IPS DF 6.9 (cell line): ENCODE data around the gene CAT.

Experiments
- DNase-seq: peaks from one replicate; pipeline ENCODE4 v3.0.0-alpha.2; 2013; ENCODE audit warnings: low read depth, low spot score
- H3K27ac ChIP-seq: one replicate; pipeline ENCODE4 v1.5.1; 2013; ENCODE audit warnings: low read length, control low read depth
- H3K27me3 ChIP-seq: 2 replicates; pipeline ENCODE4 v1.6.1; 2013; ENCODE audit warnings: mild to moderate bottlenecking, low read length; ENCODE audit not compliant: control insufficient read depth, insufficient read depth
- H3K36me3 ChIP-seq: 2 replicates; pipeline ENCODE4 v1.6.1; 2013; ENCODE audit warnings: low read length; ENCODE audit not compliant: control insufficient read depth, insufficient read depth
- H3K4me1 ChIP-seq: 2 replicates; pipeline ENCODE4 v1.6.1; 2013; ENCODE audit warnings: low read length; ENCODE audit not compliant: control insufficient read depth, insufficient read depth
- H3K4me3 ChIP-seq: 2 replicates; pipeline ENCODE4 v1.5.1; 2013; ENCODE audit warnings: mild to moderate bottlenecking, low read length
- H3K9me3 ChIP-seq: 2 replicates; pipeline ENCODE4 v1.6.1; 2013; ENCODE audit warnings: low read length, inconsistent platforms; ENCODE audit not compliant: control insufficient read depth, insufficient read depth
- WGBS: extraction: QIAGEN DNeasy Blood & Tissue Kit; methylation state at CpG from one replicate; pipeline ENCODE4 v1.1.7; 2013; ENCODE audit warnings: mixed read lengths, missing lambda C conversion rate; ENCODE audit not compliant: insufficient read length, insufficient coverage; 5-methylcytosine and 5-hydroxymethylcytosine counted together

The CAT gene

GRCh38 chr11:34509336-34509876, 70.7 kb downstream of the CAT start:
- Histone ChIP-seq H3K4me3 (no peak overlapping the region), H3K27me3 (peaks cover 3% of the 10 kb centered on the region; the same call in 1 of the 2 replicates), H3K36me3 (no peaks in the 10 kb centered on the region), H3K9me3 (no peaks in the 10 kb centered on the region), H3K4me1 (peaks cover 2% of the 10 kb centered on the region; the same call in 1 of the 2 replicates), H3K27ac (no peak overlapping the region)
- DNase-seq: no peak
- WGBS: no CpG with 5 or more reads among the region's 5 CpGs

GRCh38 chr11:34510218-34510617, 71.5 kb downstream of the CAT start:
- peaks cover 2% of the 10 kb centered on the region; the same call in 1 of the 2 replicates for H3K4me1 ChIP-seq
- no peak for DNase-seq
- no peaks in the 10 kb centered on the region for H3K36me3 ChIP-seq
- H3K4me3 ChIP-seq: no peak overlapping the region
- no peak overlapping the region for H3K27ac ChIP-seq
- H3K9me3 ChIP-seq: no peaks in the 10 kb centered on the region
- peaks cover 3% of the 10 kb centered on the region; the same call in 1 of the 2 replicates for H3K27me3 ChIP-seq

- DNase-seq: no peak
- no CpG with 5 or more reads among the region's 2 CpGs for WGBS
- H3K4me3 ChIP-seq: no peak overlapping the region
Observed at GRCh38 chr11:34510673-34511072, 71.9 kb downstream of the CAT start.

GRCh38 chr11:34512840-34513681, 74.3 kb downstream of the CAT start:
- no peaks in the 10 kb centered on the region for H3K9me3 ChIP-seq
- H3K4me1 ChIP-seq: peaks cover 2% of the 10 kb centered on the region; the same call in 1 of the 2 replicates
- peak; percentile 52 for DNase-seq
- H3K4me3 ChIP-seq: no peak overlapping the region
- no peaks in the 10 kb centered on the region for H3K36me3 ChIP-seq
- WGBS: no CpG with 5 or more reads among the region's 24 CpGs
- H3K27me3 ChIP-seq: peaks cover 3% of the 10 kb centered on the region; the same call in 1 of the 2 replicates
- no peak overlapping the region for H3K27ac ChIP-seq

More at GRCh38 chr11:34510673-34511072, 71.9 kb downstream of the CAT start:
- Histone ChIP-seq H3K9me3 (no peaks in the 10 kb centered on the region), H3K4me1 (peaks cover 2% of the 10 kb centered on the region; the same call in 1 of the 2 replicates), H3K27me3 (peaks cover 3% of the 10 kb centered on the region; the same call in 1 of the 2 replicates), H3K27ac (no peak overlapping the region), H3K36me3 (no peaks in the 10 kb centered on the region)

GRCh38 chr11:34513682-34514449, 75.1 kb downstream of the CAT start, which contains the start of gene ELF5:
TSS of gene ELF5 (minus strand) at chr11:34513794. CDS start at chr11:34505749, 8,045 bp downstream.
- H3K27ac ChIP-seq: no peak within 1 kb of the TSS
- H3K9me3 ChIP-seq: no peaks in the 10 kb centered on the region
- H3K4me1 ChIP-seq: peaks cover 2% of the 10 kb centered on the region; the same call in 1 of the 2 replicates
- WGBS: no CpG with 5 or more reads among the region's 17 CpGs
- no peaks in the 10 kb centered on the region for H3K36me3 ChIP-seq
- DNase-seq: no peak
- H3K4me3 ChIP-seq: no peak within 1 kb of the TSS
- H3K27me3 ChIP-seq: no peaks in the 10 kb centered on the region

GRCh38 chr11:34514597-34514996, 75.9 kb downstream of the CAT start:
- no CpG with 5 or more reads among the region's 7 CpGs for WGBS
- H3K36me3 ChIP-seq: no peaks in the 10 kb centered on the region
- H3K27me3 ChIP-seq: no peaks in the 10 kb centered on the region
- no peak for DNase-seq
- peaks cover 2% of the 10 kb centered on the region; the same call in 1 of the 2 replicates for H3K4me1 ChIP-seq
- H3K4me3 ChIP-seq: no peak overlapping the region
- H3K27ac ChIP-seq: no peak overlapping the region
- no peaks in the 10 kb centered on the region for H3K9me3 ChIP-seq

GRCh38 chr11:34516247-34517040, 77.7 kb downstream of the CAT start:
- Histone ChIP-seq H3K27me3 (no peaks in the 10 kb centered on the region), H3K9me3 (no peaks in the 10 kb centered on the region), H3K27ac (no peak overlapping the region), H3K36me3 (no peaks in the 10 kb centered on the region), H3K4me3 (no peak overlapping the region), H3K4me1 (peaks cover 2% of the 10 kb centered on the region; the same call in 1 of the 2 replicates)
- DNase-seq: no peak
- WGBS: no CpG with 5 or more reads among the region's 6 CpGs

- DNase-seq: no peak
- Histone ChIP-seq H3K27me3 (no peaks in the 10 kb centered on the region), H3K27ac (no peak overlapping the region), H3K36me3 (no peaks in the 10 kb centered on the region), H3K9me3 (no peaks in the 10 kb centered on the region), H3K4me3 (no peak overlapping the region), H3K4me1 (no peaks in the 10 kb centered on the region)
- WGBS: no CpG with 5 or more reads among the region's 2 CpGs
Observed at GRCh38 chr11:34519595-34520235, 81.0 kb downstream of the CAT start.

GRCh38 chr11:34521265-34521664, 82.5 kb downstream of the CAT start:
- Histone ChIP-seq H3K4me3 (no peak overlapping the region), H3K36me3 (no peaks in the 10 kb centered on the region), H3K27me3 (no peaks in the 10 kb centered on the region), H3K27ac (no peak overlapping the region), H3K9me3 (no peaks in the 10 kb centered on the region), H3K4me1 (no peaks in the 10 kb centered on the region)
- DNase-seq: no peak
